ENCODE measurements around the gene EML6.

EML6 gene

GRCh38 chr2:54952978-54953456 is 229.6 kb downstream of the EML6 start:
- DNase-seq: no peak

GRCh38 chr2:54954158-54954557 is 230.7 kb downstream of the EML6 start:
- no peak for DNase-seq

GRCh38 chr2:54954705-54955357 is 231.4 kb downstream of the EML6 start:
- no peak for DNase-seq

- no peak for DNase-seq
These were observed 232.1 kb downstream of the EML6 start for GRCh38 chr2:54955358-54956110.

- DNase-seq: no peak
These were observed 232.7 kb downstream of the EML6 start for GRCh38 chr2:54956111-54956627.

GRCh38 chr2:54957321-54957999 is 234.0 kb downstream of the EML6 start:
- no peak for DNase-seq

- no peak for DNase-seq
These were observed 235.4 kb downstream of the EML6 start for GRCh38 chr2:54958717-54959371.

- no peak for DNase-seq
These were observed 236.7 kb downstream of the EML6 start for GRCh38 chr2:54960164-54960563.

- DNase-seq: no peak
These were observed 239.0 kb downstream of the EML6 start for GRCh38 chr2:54962511-54962910.

GRCh38 chr2:54962935-54963440 is 239.5 kb downstream of the EML6 start:
- no peak for DNase-seq

- DNase-seq: no peak
These were observed 240.0 kb downstream of the EML6 start for GRCh38 chr2:54963476-54963875.

- DNase-seq: no peak
These were observed 240.8 kb downstream of the EML6 start for GRCh38 chr2:54964271-54964670.

- DNase-seq: no peak
These were observed 241.4 kb downstream of the EML6 start for GRCh38 chr2:54964816-54965215.

GRCh38 chr2:54965425-54965824 is 242.0 kb downstream of the EML6 start:
- DNase-seq: no peak

GRCh38 chr2:54966165-54966832 is 242.8 kb downstream of the EML6 start:
- no peak for DNase-seq

- DNase-seq: no peak
These were observed 243.4 kb downstream of the EML6 start for GRCh38 chr2:54966837-54967236.

- DNase-seq: no peak
These were observed 243.8 kb downstream of the EML6 start for GRCh38 chr2:54967269-54967668.

- no peak for DNase-seq
These were observed 244.4 kb downstream of the EML6 start for GRCh38 chr2:54967759-54968365.

- DNase-seq: no peak
These were observed 245.2 kb downstream of the EML6 start for GRCh38 chr2:54968561-54969218.

GRCh38 chr2:54969295-54969939 is 246.0 kb downstream of the EML6 start:
- DNase-seq: no peak

- no peak for DNase-seq
These were observed 246.5 kb downstream of the EML6 start for GRCh38 chr2:54969940-54970338.

Data from midbrain (tissue), 1 donor.